GOT3 (cell line): ENCODE measurements around the gene NELFA.
A peak's percentile ranks its signal among the peaks of the same experiment; 100 is the strongest.

Source experiments
- DNase-seq: peaks from one replicate; lab custom pipeline; 2025; ENCODE audit warnings: mixed read lengths; lab: John Stamatoyannopoulos, UW

NELFA gene

GRCh38 chr4:2008921-2009650, at the start of gene NELFA:
NELFA (minus strand) TSS chr4:2008974; CDS start chr4:2008959, 15 bp downstream.
- peak; percentile 85 for DNase-seq

- no peak for DNase-seq
These were observed 48.8 kb upstream of the NELFA start for GRCh38 chr4:2057382-2058065.

GRCh38 chr4:2054217-2054616, 45.4 kb upstream of the NELFA start:
- no peak for DNase-seq

GRCh38 chr4:2051086-2051485, 42.3 kb upstream of the NELFA start:
- DNase-seq: no peak

- DNase-seq: no peak
These were observed 41.0 kb upstream of the NELFA start for GRCh38 chr4:2049811-2050210.

- no peak for DNase-seq
These were observed 40.6 kb upstream of the NELFA start for GRCh38 chr4:2049381-2049780.

GRCh38 chr4:2048831-2049230, 40.1 kb upstream of the NELFA start:
- DNase-seq: no peak

- DNase-seq: no peak
These were observed 39.2 kb upstream of the NELFA start for GRCh38 chr4:2047781-2048581.

- no peak for DNase-seq
These were observed 38.4 kb upstream of the NELFA start for GRCh38 chr4:2047031-2047660.

- DNase-seq: no peak
These were observed 37.5 kb upstream of the NELFA start for GRCh38 chr4:2046031-2046961.

GRCh38 chr4:2045518-2045951, 36.8 kb upstream of the NELFA start:
- DNase-seq: no peak

GRCh38 chr4:2044542-2045517, 36.1 kb upstream of the NELFA start:
- DNase-seq: no peak

GRCh38 chr4:2044119-2044485, 35.3 kb upstream of the NELFA start:
- DNase-seq: no peak

GRCh38 chr4:2043396-2044118, 34.8 kb upstream of the NELFA start:
- DNase-seq: no peak

GRCh38 chr4:2042947-2043395, 34.2 kb upstream of the NELFA start:
- DNase-seq: no peak

- DNase-seq: no peak
These were observed 33.6 kb upstream of the NELFA start for GRCh38 chr4:2042204-2042946.

- no peak for DNase-seq
These were observed 32.7 kb upstream of the NELFA start for GRCh38 chr4:2041239-2042130.
